AG04449 (cell line): ENCODE results near the gene GAS1.

ENCODE experiments used
- CTCF ChIA-PET: fragments of 350-600 bp; formaldehyde crosslinking; extraction: SDS; loops from one replicate; lab custom pipeline; 2021; ENCODE audit warnings: antibody characterized with exemption; lab: Yijun Ruan, JAX
- POLR2A ChIA-PET: fragments of 400-600, 350-600 bp; formaldehyde crosslinking; extraction: SDS; loops from one replicate; lab custom pipeline; 2020; ENCODE audit warnings: antibody characterized with exemption, inconsistent platforms; lab: Yijun Ruan, JAX
- DNase-seq: peaks from one replicate; pipeline ENCODE4 v3.0.0-alpha.2; 2010; ENCODE audit warnings: low read depth, low spot score
- H3K4me3 ChIP-seq: 2 replicates; pipeline ENCODE4 v1.5.1; 2011; ENCODE audit warnings: low read depth, mild to moderate bottlenecking, control low read depth, low read length
- TF ChIP-seq, protein P1 (sequence below): IDR thresholded peaks from one replicate; pipeline ENCODE4 v1.5.1; 2011; ENCODE audit warnings: mild to moderate bottlenecking, moderate library complexity, low read length, control low read depth, inconsistent platforms; ENCODE audit not compliant: insufficient read depth; ENCODE audit errors: missing control alignments

Gene GAS1

DNA sequence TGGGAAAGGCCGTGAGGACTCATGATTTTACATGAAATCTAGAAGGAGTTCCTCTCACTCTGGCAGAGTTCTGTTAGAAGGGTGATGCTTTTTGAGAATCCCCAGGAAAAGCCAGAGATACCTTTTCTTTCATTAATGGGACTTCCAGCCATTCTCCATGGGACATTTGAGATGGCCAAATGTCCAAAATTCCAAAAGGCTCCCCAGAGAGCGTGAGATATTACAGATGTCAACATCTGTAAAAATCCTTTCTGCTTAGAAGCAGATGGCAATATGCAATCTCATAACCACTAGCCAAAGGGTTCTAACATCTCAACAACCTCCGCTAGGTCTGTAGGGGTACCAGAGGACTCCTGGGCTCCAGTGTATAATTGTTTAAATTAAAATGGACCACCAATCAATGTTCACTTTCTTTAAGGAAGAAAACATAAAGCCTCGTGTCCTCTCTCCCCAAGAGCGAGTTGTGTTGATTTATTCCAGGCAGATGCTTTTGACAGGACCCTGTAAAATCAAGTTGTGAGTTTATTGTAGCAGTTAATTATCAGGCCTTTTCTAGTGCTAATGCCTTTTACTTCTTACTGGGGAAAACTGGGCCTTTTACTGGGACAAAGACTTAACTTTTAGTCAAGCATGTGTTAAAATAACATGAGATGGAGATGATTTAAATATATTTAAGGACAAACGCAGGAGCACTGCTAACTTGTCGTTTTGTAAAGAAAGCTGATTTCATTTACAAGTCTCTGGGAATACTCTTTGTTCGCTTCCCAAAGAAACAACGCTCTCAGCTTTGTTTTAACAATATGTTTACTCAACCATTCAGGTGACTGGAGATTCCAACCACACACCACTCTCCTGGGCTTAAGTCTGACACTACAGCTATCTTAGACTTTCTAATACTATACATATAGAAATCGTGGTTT is 4.8 kb downstream of the GAS1 start:
- H3K4me3 ChIP-seq = no peak overlapping the region
- ChIA-PET POLR2A (interaction anchor here (0.5 kb wide), 1 partner anchor 524 kb away, joined by 3 read pairs; no protein-coding TSS in a partner anchor), CTCF (interaction anchor here (1.0 to 1.6 kb wide), 8 partner anchors 10 to 509 kb away, joined by 3 to 12 read pairs (median 4); no protein-coding TSS in a partner anchor)
- TF ChIP-seq, protein P1, sequence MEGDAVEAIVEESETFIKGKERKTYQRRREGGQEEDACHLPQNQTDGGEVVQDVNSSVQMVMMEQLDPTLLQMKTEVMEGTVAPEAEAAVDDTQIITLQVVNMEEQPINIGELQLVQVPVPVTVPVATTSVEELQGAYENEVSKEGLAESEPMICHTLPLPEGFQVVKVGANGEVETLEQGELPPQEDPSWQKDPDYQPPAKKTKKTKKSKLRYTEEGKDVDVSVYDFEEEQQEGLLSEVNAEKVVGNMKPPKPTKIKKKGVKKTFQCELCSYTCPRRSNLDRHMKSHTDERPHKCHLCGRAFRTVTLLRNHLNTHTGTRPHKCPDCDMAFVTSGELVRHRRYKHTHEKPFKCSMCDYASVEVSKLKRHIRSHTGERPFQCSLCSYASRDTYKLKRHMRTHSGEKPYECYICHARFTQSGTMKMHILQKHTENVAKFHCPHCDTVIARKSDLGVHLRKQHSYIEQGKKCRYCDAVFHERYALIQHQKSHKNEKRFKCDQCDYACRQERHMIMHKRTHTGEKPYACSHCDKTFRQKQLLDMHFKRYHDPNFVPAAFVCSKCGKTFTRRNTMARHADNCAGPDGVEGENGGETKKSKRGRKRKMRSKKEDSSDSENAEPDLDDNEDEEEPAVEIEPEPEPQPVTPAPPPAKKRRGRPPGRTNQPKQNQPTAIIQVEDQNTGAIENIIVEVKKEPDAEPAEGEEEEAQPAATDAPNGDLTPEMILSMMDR = no peak
- no peak for DNase-seq

DNA sequence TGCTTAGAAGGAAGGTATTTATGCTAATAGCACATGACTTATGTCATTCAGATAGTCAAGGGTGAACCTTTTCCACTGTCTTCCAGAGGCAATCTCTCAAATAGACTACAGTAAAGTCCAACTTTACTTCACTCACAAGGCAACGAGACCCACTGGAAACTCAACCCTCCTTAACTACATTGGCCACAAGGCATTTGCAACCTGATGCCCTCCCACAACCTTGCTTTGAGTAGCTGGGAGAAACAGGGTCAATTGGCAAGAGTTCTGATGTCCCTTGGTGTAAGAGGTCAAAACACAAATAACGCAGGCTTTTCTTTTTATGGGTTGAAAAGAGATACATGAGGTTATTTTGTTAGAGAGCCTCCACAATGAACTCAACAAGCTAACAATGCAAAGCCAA is 6.1 kb downstream of the GAS1 start:
- CTCF ChIA-PET = interaction anchor here (0.7 to 1.3 kb wide), 3 partner anchors 303 to 453 kb away, joined by 3 to 4 read pairs (median 4); no protein-coding TSS in a partner anchor
- DNase-seq = no peak
- POLR2A ChIA-PET = no interaction called here
- TF ChIP-seq, protein P1 = no peak
- no peak overlapping the region for H3K4me3 ChIP-seq

DNA sequence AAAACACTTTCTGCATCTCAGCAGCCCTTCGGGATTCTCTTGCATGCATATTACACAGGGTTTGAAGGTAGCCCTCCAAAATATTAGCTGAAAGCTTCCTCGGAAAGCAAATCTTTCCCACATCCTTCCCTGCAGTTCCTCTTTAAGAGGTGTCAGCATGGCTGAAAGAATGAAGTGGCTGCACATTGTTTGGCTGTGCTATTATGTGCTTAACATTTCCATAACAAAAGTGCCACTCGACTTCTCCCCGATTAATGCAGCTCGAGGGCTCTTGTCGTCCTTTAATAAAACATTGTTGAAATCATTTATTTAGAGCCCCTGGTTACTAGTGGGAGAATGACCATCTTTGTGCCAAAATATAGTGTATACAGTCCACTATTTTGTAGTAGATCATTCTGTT is 6.5 kb downstream of the GAS1 start:
- ChIA-PET CTCF (interaction anchor here (1.2 kb wide), 1 partner anchor 450 kb away, joined by 4 read pairs; no protein-coding TSS in a partner anchor), POLR2A (no interaction called here)
- H3K4me3 ChIP-seq = no peak overlapping the region
- DNase-seq = no peak
- TF ChIP-seq, protein P1 = no peak

GRCh38 chr9:86939891-86940290 is 7.4 kb downstream of the GAS1 start:
- DNase-seq = no peak
- TF ChIP-seq, protein P1 = no peak
- POLR2A ChIA-PET = no interaction called here
- CTCF ChIA-PET = no interaction called here
- H3K4me3 ChIP-seq = no peak overlapping the region

DNA sequence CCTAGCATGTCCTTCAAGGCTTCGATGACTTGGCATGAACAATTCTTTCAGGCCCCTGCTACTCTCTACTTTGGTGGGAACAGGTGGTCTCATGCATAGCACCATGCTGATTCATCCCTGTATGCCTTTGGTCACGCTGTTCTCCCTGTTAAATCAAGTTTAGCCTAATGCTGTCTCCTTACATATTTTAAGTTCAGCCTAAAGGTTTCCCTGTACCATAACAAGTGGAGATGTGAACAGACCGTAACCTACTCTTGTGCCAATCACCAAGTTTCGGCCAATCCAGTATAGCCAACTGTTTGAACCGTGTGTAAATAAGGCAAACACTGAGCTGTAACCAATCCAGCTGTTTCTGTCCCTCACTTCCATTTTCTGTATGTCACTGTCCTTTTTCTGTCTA is 8.0 kb downstream of the GAS1 start:
- ChIA-PET POLR2A (no interaction called here), CTCF (interaction anchor here (1.5 kb wide), 1 partner anchor 453 kb away, joined by 5 read pairs; no protein-coding TSS in a partner anchor)
- no peak overlapping the region for H3K4me3 ChIP-seq
- TF ChIP-seq, protein P1 = no peak
- DNase-seq = no peak

GRCh38 chr9:86938780-86939179 is 8.5 kb downstream of the GAS1 start:
- H3K4me3 ChIP-seq = no peak overlapping the region
- TF ChIP-seq, protein P1 = no peak
- POLR2A ChIA-PET = no interaction called here
- DNase-seq = no peak
- CTCF ChIA-PET = interaction anchor here (0.8 to 1.5 kb wide), 2 partner anchors 325 to 453 kb away, joined by 3 to 5 read pairs; no protein-coding TSS in a partner anchor
